Measurements from ENCODE around the gene RASGEF1C.

RASGEF1C gene

GRCh38 chr5:180180421-180180820 lies 28.6 kb downstream of the RASGEF1C start:
- no peak for TF ChIP-seq CTCF (IDR thresholded peaks at IDR 0.05)
- H3K27ac ChIP-seq: no peak overlapping the region
- no peak overlapping the region for H3K4me3 ChIP-seq
- DNase-seq (ENCODE audit: low spot score): no peak

- TF ChIP-seq CTCF (IDR thresholded peaks at IDR 0.05): no peak
- no peak for DNase-seq (ENCODE audit: low spot score)
- H3K4me3 ChIP-seq: no peak overlapping the region
- no peak overlapping the region for H3K27ac ChIP-seq
Measured at GRCh38 chr5:180179442-180180420, 29.3 kb downstream of the RASGEF1C start.

- H3K4me3 ChIP-seq: no peak overlapping the region
- no peak for TF ChIP-seq CTCF (IDR thresholded peaks at IDR 0.05)
- peak; percentile 71 for DNase-seq (ENCODE audit: low spot score)
- no peak overlapping the region for H3K27ac ChIP-seq
Measured at GRCh38 chr5:180178531-180179441, 30.2 kb downstream of the RASGEF1C start.

- no peak for TF ChIP-seq CTCF (IDR thresholded peaks at IDR 0.05)
- no peak overlapping the region for H3K27ac ChIP-seq
- no peak for DNase-seq (ENCODE audit: low spot score)
Measured at GRCh38 chr5:180176191-180176590, 32.8 kb downstream of the RASGEF1C start.

GRCh38 chr5:180175015-180175431 lies 34.0 kb downstream of the RASGEF1C start:
- TF ChIP-seq CTCF (IDR thresholded peaks at IDR 0.05): no peak
- no peak for DNase-seq (ENCODE audit: low spot score)
- no peak overlapping the region for H3K27ac ChIP-seq

More at GRCh38 chr5:180176191-180176590, 32.8 kb downstream of the RASGEF1C start:
- H3K4me3 ChIP-seq: no peak overlapping the region

GRCh38 chr5:180174587-180174972 lies 34.4 kb downstream of the RASGEF1C start:
- TF ChIP-seq CTCF (IDR thresholded peaks at IDR 0.05): no peak
- Histone ChIP-seq H3K4me3 (no peak overlapping the region), H3K27ac (no peak overlapping the region)
- no peak for DNase-seq (ENCODE audit: low spot score)

More at GRCh38 chr5:180175015-180175431, 34.0 kb downstream of the RASGEF1C start:
- H3K4me3 ChIP-seq: no peak overlapping the region
